Stomach (tissue), 9 donors: ENCODE data around the gene TPST2. TPM values are rescaled to one million over a fixed set of nuclear protein-coding genes. Genes with fewer than 3 reads are reported as not detected.

Source experiments
- DNase-seq, 2 donors: peaks; one replicate each; pipeline versions ENCODE4 v3.0.0 to v3.0.0-alpha.2; 2013 to 2019
- H3K27ac ChIP-seq, 5 donors: fragments of 200-600 bp in 4 of 5; sonication (generic) in 4 of 5; one replicate each; pipeline ENCODE4 v1.5.1; 2013 to 2019; ENCODE audit warnings: mild to moderate bottlenecking in 1 of 5, moderate library complexity in 1 of 5
- H3K27me3 ChIP-seq, 3 donors: fragments of 200-600 bp; sonication (generic); one replicate each; pipeline ENCODE4 v1.5.1; 2017 to 2019; ENCODE audit warnings: mixed run types in 1 of 3
- H3K36me3 ChIP-seq, 4 donors: fragments of 200-600 bp; sonication (generic); 1 replicate in 3 of 4; 2 replicates in 1 of 4; pipeline ENCODE4 v1.5.1; 2016 to 2019
- H3K4me1 ChIP-seq, 4 donors: fragments of 200-600 bp; sonication (generic); one replicate each; pipeline ENCODE4 v1.5.1; 2016 to 2019
- H3K4me3 ChIP-seq, 4 donors: fragments of 200-600 bp; sonication (generic) in 3 of 4; one replicate each; pipeline ENCODE4 v1.5.1; 2016 to 2019; ENCODE audit warnings: mild to moderate bottlenecking in 1 of 4
- H3K9me3 ChIP-seq, 4 donors: fragments of 200-600 bp; sonication (generic); one replicate each; pipeline ENCODE4 v1.5.1; 2016 to 2019
- EP300 ChIP-seq: sonication (generic); formaldehyde crosslinking; IDR thresholded peaks from one replicate; pipeline ENCODE4 v1.6.1; 2017; ENCODE audit warnings: antibody characterized with exemption
- POLR2A ChIP-seq, 4 donors: fragments of 450-650 bp; IDR thresholded peaks; one replicate each; pipeline ENCODE4 v1.6.1; 2016; ENCODE audit warnings: antibody characterized with exemption in 4 of 4, control low read depth in 2 of 4, mild to moderate bottlenecking in 1 of 4, moderate library complexity in 1 of 4
- POLR2AphosphoS5 ChIP-seq, 3 donors: sonication (generic); formaldehyde crosslinking; IDR thresholded peaks; one replicate each; pipeline ENCODE4 v1.6.1; 2016; ENCODE audit warnings: antibody characterized with exemption in 3 of 3
- WGBS, 5 donors: extraction: QIAGEN DNeasy Blood & Tissue Kit in 3 of 5; methylation state at CpG; one replicate each; pipeline versions ENCODE4 v1.1.5 to v1.1.7; 2013 to 2018; 5-methylcytosine and 5-hydroxymethylcytosine counted together
- intact Hi-C: fragments of 100-400 bp; cut with DNase I; formaldehyde crosslinking; loops from one replicate; pipeline ENCODE4 v1.15.1; 2023; ENCODE audit warnings: low total_unique reads
- polyA plus RNA-seq, 3 donors: library from polyadenylated mRNA; stranded (reverse); fragments of 200-250 nt; gene quantifications; one replicate each; pipeline ENCODE4 v1.2.3, GENCODE V29; 2013
- total RNA-seq, 5 donors: library from RNA; depleted of rRNA; stranded (reverse); fragments of >200 nt; gene quantifications; one replicate each; pipeline versions ENCODE4 v1.1.0 to v1.2.3, GENCODE V29; 2014 to 2016
- TF ChIP-seq, protein P1 (sequence below), 7 experiments: fragments of 450-650 bp in 4 of 7; fragments of 200-600 bp in 3 of 7; sonication (generic) in 3 of 7; IDR thresholded peaks; one replicate each; pipeline ENCODE4 v1.5.1; 2016 to 2019; ENCODE audit warnings: antibody characterized with exemption in 7 of 7, control low read depth in 2 of 7, mild to moderate bottlenecking in 1 of 7
- donor health status: healthy with polysubstance abuse.
- donor health status: Bipolar disorder and iron deficiency.
- donor health status: healthy.

Gene TPST2
- total and polyA plus RNA-seq, 8 donors: 5.3 to 88.3 (median 10.4) TPM

DNA sequence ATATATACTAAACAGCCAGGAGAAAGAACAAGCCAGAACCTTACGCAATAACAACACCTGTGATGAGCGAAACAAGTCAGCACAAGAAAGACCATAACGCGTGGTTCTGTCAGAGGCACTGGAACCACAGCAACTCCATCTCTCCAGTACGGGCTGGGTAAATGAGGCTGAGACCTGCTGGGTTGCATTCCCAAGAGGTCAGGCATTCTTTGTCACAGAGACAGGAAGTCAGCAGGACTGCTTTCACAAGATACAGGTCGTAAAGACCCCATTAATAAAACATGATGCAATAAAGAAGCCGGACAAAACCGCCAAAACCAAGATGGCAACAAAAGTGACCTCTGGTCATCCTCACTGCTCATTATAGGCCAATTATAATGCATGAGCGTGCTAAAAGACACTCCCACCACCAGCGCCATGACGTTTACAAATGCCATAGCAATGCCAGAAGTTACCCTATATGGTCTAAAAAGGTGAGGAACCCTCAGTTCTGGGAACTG is 21.7 kb downstream of the TPST2 start:
- no peaks in the 10 kb centered on the region for H3K27me3 ChIP-seq
- no peaks in the 10 kb centered on the region for H3K9me3 ChIP-seq
- 68 to 75% (median 71%) methylated on average over 11 of the region's 11 CpGs for WGBS, 5 donors
- intact Hi-C loops: no loop called here
- H3K36me3 ChIP-seq: peaks cover 0 to 16% (median 4%) of the 10 kb centered on the region in 4 donors
- DNase-seq: peak in 1 of 2 donors; percentile 34
- H3K4me3 ChIP-seq: no peak overlapping the region
- no peak for TF ChIP-seq POLR2AphosphoS5 (IDR thresholded peaks at IDR 0.05)
- TF ChIP-seq, protein P1, sequence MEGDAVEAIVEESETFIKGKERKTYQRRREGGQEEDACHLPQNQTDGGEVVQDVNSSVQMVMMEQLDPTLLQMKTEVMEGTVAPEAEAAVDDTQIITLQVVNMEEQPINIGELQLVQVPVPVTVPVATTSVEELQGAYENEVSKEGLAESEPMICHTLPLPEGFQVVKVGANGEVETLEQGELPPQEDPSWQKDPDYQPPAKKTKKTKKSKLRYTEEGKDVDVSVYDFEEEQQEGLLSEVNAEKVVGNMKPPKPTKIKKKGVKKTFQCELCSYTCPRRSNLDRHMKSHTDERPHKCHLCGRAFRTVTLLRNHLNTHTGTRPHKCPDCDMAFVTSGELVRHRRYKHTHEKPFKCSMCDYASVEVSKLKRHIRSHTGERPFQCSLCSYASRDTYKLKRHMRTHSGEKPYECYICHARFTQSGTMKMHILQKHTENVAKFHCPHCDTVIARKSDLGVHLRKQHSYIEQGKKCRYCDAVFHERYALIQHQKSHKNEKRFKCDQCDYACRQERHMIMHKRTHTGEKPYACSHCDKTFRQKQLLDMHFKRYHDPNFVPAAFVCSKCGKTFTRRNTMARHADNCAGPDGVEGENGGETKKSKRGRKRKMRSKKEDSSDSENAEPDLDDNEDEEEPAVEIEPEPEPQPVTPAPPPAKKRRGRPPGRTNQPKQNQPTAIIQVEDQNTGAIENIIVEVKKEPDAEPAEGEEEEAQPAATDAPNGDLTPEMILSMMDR (IDR thresholded peaks at IDR 0.05): no peak
- TF ChIP-seq POLR2A (IDR thresholded peaks at IDR 0.05): no peak
- TF ChIP-seq EP300: no peak
- no peak overlapping the region for H3K27ac ChIP-seq
- peaks cover 0 to 14% (median 0%) of the 10 kb centered on the region in 4 donors for H3K4me1 ChIP-seq

DNA sequence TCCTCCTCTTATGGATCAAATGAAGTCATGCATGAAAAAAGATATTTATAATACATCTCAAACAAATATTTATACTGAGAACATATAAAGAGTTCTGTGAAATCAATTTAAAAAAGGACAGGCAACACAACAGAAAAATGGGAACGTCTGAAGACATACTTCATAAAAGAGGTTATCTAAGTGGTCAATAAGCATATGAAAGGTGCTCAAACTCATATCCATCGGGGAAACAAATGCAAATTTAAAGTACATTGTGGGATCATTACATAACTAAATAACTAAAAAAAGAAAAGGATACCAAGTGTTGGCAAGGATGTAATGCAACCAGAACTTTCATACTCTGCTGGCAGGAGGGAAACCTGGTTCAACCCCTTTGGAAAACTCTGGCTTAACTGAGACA is 22.3 kb downstream of the TPST2 start:
- Histone ChIP-seq H3K4me1 (peaks cover 0 to 9% (median 0%) of the 10 kb centered on the region in 4 donors), H3K27me3 (no peaks in the 10 kb centered on the region), H3K9me3 (no peaks in the 10 kb centered on the region), H3K36me3 (peaks cover 0 to 16% (median 4%) of the 10 kb centered on the region in 4 donors), H3K4me3 (no peak overlapping the region), H3K27ac (no peak overlapping the region)
- WGBS, 5 donors: 68 to 73% (median 72%) methylated on average over 2 of the region's 2 CpGs
- TF ChIP-seq EP300 (no peak), POLR2A (IDR thresholded peaks at IDR 0.05) (no peak), POLR2AphosphoS5 (IDR thresholded peaks at IDR 0.05) (no peak)
- intact Hi-C loops: no loop called here
- DNase-seq: no peak

DNA sequence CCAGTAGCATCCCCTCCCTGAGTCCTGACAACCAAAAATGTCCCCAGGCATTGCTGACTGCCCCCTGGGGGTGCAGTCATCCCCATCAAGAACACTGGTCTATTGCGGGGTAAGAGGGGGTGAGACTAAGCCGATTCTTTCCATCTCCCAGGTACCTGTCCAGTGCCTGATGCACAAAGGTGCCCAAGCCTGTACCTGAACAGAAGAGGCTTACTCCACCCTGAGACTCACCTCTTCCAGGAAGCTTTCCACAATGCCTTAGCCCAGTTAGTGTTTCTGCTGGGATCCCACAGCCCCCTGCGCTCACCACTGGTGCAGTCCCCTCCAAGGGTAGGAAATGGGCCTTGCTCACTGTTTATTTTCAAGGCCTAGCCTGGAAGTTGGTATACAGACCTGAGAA is 22.9 kb downstream of the TPST2 start:
- TF ChIP-seq POLR2AphosphoS5 (IDR thresholded peaks at IDR 0.05) (no peak), EP300 (no peak), POLR2A (IDR thresholded peaks at IDR 0.05) (no peak)
- TF ChIP-seq, protein P1 (IDR thresholded peaks at IDR 0.05): no peak

DNA sequence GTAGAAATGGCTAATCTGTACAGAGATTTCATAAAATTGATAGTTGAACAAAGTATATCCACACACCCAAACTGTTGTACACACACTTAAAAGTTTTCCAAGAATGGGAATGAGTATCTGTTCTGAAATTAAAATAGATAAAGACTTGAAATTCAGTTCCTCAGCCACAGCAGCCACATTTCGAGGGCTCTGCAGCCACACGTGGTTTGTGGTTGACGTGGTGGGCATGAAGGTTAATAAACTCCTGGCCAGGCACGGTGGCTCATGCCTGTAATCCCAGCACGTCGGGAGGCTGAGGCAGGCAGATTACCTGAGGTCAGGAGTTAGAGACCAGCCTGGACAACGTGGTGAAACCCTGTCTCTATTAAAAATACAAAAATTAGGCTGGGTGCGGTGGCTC is 24.0 kb downstream of the TPST2 start:
- 75 to 90% (median 81%) methylated on average over 8 of the region's 8 CpGs for WGBS, 5 donors
- no peak for DNase-seq
- Histone ChIP-seq H3K27me3 (no peaks in the 10 kb centered on the region), H3K36me3 (peaks cover 0 to 16% (median 4%) of the 10 kb centered on the region in 4 donors), H3K9me3 (no peaks in the 10 kb centered on the region), H3K27ac (no peak overlapping the region), H3K4me1 (peaks cover 4 to 9% (median 5%) of the 10 kb centered on the region in 4 donors), H3K4me3 (no peak overlapping the region)
- TF ChIP-seq POLR2A (IDR thresholded peaks at IDR 0.05) (no peak), EP300 (no peak), POLR2AphosphoS5 (IDR thresholded peaks at IDR 0.05) (no peak)
- TF ChIP-seq, protein P1 (IDR thresholded peaks at IDR 0.05): no peak
- intact Hi-C loops: no loop called here

More for the DNA sequence above, 22.9 kb downstream of the TPST2 start:
- DNase-seq: no peak
- H3K9me3 ChIP-seq: no peaks in the 10 kb centered on the region
- intact Hi-C loops: no loop called here
- 95 to 100% (median 98%) methylated on average over 1 to 3 of the region's 3 CpGs for WGBS, 5 donors
- peaks cover 0 to 16% (median 4%) of the 10 kb centered on the region in 4 donors for H3K36me3 ChIP-seq
- H3K4me1 ChIP-seq: peaks cover under 1 to 9% (median 2%) of the 10 kb centered on the region in 4 donors
- no peaks in the 10 kb centered on the region for H3K27me3 ChIP-seq
- H3K27ac ChIP-seq: no peak overlapping the region
- no peak overlapping the region for H3K4me3 ChIP-seq

DNA sequence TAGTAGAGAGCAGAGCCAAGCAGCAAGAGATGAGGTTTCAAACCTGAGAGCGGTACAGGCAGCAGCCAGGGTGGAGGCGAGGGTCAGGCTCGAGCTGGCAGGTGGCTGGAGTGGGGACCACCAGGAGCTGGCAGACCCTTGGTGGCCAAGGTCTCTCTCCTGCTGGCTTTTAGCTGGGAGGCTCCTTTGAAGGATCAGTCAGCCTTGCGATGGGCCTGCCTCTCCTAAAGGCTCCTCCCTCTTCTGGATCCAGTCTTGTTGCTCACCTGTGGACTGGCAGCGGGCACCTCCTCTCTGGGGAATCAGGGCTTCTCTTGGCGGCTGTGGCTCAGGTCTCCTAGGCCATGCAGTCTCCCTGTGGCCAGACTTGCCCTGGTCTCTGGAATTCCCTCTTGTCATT is 24.8 kb downstream of the TPST2 start:
- H3K4me3 ChIP-seq: no peak overlapping the region
- peaks cover 2 to 6% (median 5%) of the 10 kb centered on the region in 4 donors for H3K4me1 ChIP-seq
- H3K27ac ChIP-seq: no peak overlapping the region
- H3K9me3 ChIP-seq: no peaks in the 10 kb centered on the region
- TF ChIP-seq, protein P1 (IDR thresholded peaks at IDR 0.05): no peak
- intact Hi-C loops: no loop called here
- no peak for DNase-seq
- peaks cover 0 to 16% (median 4%) of the 10 kb centered on the region in 4 donors for H3K36me3 ChIP-seq
- 74 to 92% (median 88%) methylated on average over 4 to 6 of the region's 6 CpGs for WGBS, 5 donors
- no peaks in the 10 kb centered on the region for H3K27me3 ChIP-seq
